ENCODE results near the gene OPTC. TPM values are rescaled to one million over a fixed set of nuclear protein-coding genes. Genes with fewer than 3 reads are reported as not detected.

OPTC gene
- polyA plus RNA-seq, 1 donor = not detected

Other genes starting within 250 kb of the OPTC start
- gene BTG2, start 188.6 kb upstream of the OPTC start, polyA plus RNA-seq (ENCODE audit: insufficient read length) = 102 TPM
- 46.4 TPM for gene FMOD, start 143.0 kb upstream of the OPTC start, polyA plus RNA-seq (ENCODE audit: insufficient read length)
- 1.3 TPM for gene PRELP, start 18.3 kb upstream of the OPTC start, polyA plus RNA-seq (ENCODE audit: insufficient read length)
- gene ATP2B4, start 132.7 kb downstream of the OPTC start, polyA plus RNA-seq (ENCODE audit: insufficient read length) = 72.3 TPM

All from left kidney (tissue), 1 donor.